ENCODE results near the gene SEC23A. TPM values are rescaled to one million over a fixed set of nuclear protein-coding genes. Genes with fewer than 3 reads are reported as not detected.
"Not testable (repeated sequence)": the region's sequence is repeated elsewhere in the genome, so short reads cannot be mapped to it uniquely, and the experiment has no call there.

SEC23A gene
- total RNA-seq, 4 donors from 2014 or later = 33.8 to 59.1 (median 50.3) TPM

DNA sequence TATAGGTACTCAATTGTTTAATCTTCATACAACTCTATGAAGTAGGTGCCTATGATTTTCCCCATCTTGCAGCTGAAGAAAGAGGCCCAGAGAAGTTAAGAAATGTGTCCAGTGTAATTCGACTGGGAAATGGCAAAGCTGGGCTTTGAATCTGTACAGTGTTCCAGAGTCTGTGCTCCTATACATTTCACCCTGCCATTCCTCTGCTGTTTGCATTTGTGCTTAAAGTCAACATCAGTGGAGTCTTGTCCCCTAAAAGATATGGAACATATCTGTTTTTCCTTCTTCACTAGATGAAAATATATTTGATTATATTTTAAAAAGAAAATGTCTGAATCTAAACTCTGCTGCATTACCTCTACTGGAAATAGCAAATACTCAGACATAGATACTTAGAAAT is 88.6 kb downstream of the SEC23A start:
- no peaks in the 10 kb centered on the region for H3K4me1 ChIP-seq
- TF ChIP-seq POLR2AphosphoS5 (IDR thresholded peaks at IDR 0.05) (no peak), POLR2A (IDR thresholded peaks at IDR 0.05) (no peak), EP300 (IDR thresholded peaks at IDR 0.05) (no peak)
- TF ChIP-seq, protein P1, sequence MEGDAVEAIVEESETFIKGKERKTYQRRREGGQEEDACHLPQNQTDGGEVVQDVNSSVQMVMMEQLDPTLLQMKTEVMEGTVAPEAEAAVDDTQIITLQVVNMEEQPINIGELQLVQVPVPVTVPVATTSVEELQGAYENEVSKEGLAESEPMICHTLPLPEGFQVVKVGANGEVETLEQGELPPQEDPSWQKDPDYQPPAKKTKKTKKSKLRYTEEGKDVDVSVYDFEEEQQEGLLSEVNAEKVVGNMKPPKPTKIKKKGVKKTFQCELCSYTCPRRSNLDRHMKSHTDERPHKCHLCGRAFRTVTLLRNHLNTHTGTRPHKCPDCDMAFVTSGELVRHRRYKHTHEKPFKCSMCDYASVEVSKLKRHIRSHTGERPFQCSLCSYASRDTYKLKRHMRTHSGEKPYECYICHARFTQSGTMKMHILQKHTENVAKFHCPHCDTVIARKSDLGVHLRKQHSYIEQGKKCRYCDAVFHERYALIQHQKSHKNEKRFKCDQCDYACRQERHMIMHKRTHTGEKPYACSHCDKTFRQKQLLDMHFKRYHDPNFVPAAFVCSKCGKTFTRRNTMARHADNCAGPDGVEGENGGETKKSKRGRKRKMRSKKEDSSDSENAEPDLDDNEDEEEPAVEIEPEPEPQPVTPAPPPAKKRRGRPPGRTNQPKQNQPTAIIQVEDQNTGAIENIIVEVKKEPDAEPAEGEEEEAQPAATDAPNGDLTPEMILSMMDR (IDR thresholded peaks at IDR 0.05) = no peak
- no peaks in the 10 kb centered on the region for H3K36me3 ChIP-seq
- H3K4me3 ChIP-seq = no peak overlapping the region
- 67% methylated on average over 1 of the region's 1 CpG for WGBS
- no peaks in the 10 kb centered on the region for H3K9me3 ChIP-seq
- no peaks in the 10 kb centered on the region for H3K27me3 ChIP-seq
- no peak overlapping the region for H3K27ac ChIP-seq
- no peak for DNase-seq (ENCODE audit: low spot score in 2 of 2)

DNA sequence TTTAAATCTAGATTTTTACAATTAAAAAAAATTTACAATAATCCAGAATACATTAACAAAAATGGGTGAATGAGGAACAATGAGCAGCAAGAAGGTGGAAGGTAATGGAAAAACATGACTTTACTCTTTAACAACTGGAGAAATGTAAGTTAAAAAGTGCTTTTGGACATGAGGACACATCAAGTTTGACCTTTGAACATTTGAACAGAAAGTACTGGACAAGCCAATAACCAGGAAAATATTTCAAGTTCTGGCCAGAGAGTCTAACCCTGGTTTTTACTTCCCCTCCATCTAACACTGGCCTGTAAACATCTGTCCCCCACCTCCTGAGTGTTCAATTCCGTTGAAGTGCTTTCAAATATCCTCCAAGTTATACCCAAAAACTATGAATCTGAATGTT is 94.1 kb downstream of the SEC23A start:
- H3K27me3 ChIP-seq; H3K27ac ChIP-seq; H3K9me3 ChIP-seq; H3K4me3 ChIP-seq; H3K4me1 ChIP-seq; H3K36me3 ChIP-seq; DNase-seq (ENCODE audit: low spot score in 2 of 2): not testable (repeated sequence)
- WGBS = 77% methylated on average over 1 of the region's 1 CpG

DNA sequence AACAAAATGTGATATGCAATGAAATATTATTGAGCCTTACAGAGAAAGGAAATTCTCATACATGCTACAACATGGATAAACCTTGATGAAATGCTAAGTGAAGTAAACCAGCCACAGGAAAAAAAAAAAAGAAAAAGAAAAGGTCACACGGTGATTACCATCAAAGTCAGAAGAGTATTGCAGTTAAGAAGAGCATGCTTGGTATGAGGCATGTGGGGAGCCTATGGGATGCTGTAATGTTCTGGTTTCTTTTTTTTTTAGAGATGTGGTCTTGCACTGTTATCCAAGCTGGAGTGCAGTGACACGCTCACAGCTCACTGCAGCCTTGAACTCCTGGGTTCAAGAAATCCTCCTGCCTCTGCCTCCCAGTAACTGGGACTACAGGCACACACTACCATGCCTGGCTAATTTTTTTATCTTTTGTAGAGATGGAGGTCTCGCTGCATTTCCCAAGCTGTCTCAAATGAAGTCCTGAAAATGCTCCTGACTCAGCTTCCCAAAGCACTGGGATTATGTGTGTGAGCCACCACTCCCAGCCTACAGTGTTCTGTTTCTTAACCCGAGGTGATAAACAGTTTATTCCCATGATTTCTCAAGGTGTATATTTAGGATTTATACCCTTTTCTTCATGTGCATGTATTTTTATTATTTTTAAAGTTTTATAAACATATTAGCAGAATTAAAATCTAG is 96.2 kb downstream of the SEC23A start:
- TF ChIP-seq, protein P1 (IDR thresholded peaks at IDR 0.05) = no peak
- no peak overlapping the region for H3K27ac ChIP-seq
- H3K27me3 ChIP-seq = no peaks in the 10 kb centered on the region
- DNase-seq (ENCODE audit: low spot score in 2 of 2) = no peak
- no peaks in the 10 kb centered on the region for H3K36me3 ChIP-seq
- WGBS = 78% methylated on average over 4 of the region's 4 CpGs
- no peaks in the 10 kb centered on the region for H3K9me3 ChIP-seq
- no peaks in the 10 kb centered on the region for H3K4me1 ChIP-seq
- H3K4me3 ChIP-seq = no peak overlapping the region

DNA sequence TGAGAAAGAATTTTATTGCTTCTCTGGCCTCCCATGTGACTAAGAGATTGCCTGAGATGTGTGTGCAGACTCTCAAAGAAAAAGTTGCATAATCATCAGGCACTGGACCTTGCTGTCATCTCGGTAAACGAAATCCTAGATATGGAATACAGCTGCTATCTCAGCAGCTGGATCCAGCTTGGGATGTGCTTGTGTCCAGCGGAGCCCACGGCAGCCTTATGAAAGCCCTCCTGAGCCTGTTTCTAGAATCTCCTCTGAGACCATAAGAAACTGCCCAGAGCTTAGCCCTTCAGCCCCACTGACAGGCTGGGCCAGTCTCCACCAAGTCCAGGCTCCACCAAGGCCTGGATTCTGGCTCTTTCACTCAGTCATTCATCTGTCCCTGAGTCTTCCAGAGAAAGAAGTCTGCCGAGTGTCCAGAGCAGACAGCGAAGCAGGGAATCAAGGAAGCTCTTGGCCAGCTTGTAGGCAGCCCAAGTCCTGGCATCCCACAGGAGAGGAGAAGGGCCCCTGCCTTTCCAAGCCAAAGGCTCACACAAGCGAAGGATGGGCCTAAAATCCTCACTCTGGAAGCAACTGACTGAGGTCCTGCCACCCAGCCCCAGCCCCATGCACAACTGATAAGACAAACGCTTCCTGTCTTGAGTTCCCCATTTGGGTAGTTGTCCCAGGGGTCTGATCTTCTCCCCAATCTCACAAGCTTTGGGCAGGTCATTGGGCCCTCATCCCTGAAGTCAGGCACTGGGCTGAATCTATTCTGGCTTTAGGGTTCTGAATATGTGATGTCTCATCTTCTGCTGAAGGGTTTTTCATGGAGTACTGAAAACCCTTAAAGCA is 97.8 kb downstream of the SEC23A start:
- H3K27ac ChIP-seq = no peak overlapping the region
- no peaks in the 10 kb centered on the region for H3K36me3 ChIP-seq
- 87% methylated on average over 4 of the region's 8 CpGs for WGBS
- H3K27me3 ChIP-seq = no peaks in the 10 kb centered on the region
- H3K9me3 ChIP-seq = no peaks in the 10 kb centered on the region
- H3K4me3 ChIP-seq = no peak overlapping the region
- no peak for DNase-seq (ENCODE audit: low spot score in 2 of 2)
- TF ChIP-seq, protein P1 (IDR thresholded peaks at IDR 0.05) = no peak
- no peak for TF ChIP-seq EP300 (IDR thresholded peaks at IDR 0.05)
- TF ChIP-seq POLR2A (IDR thresholded peaks at IDR 0.05) = no peak
- TF ChIP-seq POLR2AphosphoS5 (IDR thresholded peaks at IDR 0.05) = no peak
- no peaks in the 10 kb centered on the region for H3K4me1 ChIP-seq

- Histone ChIP-seq H3K27me3 (no peaks in the 10 kb centered on the region), H3K4me1 (no peaks in the 10 kb centered on the region), H3K4me3 (no peak overlapping the region), H3K36me3 (no peaks in the 10 kb centered on the region), H3K9me3 (no peaks in the 10 kb centered on the region), H3K27ac (no peak overlapping the region)
- TF ChIP-seq EP300 (IDR thresholded peaks at IDR 0.05) (no peak), POLR2AphosphoS5 (IDR thresholded peaks at IDR 0.05) (no peak)
- TF ChIP-seq, protein P1 (IDR thresholded peaks at IDR 0.05) = no peak
- 93% methylated on average over 1 of the region's 1 CpG for WGBS
- no peak for DNase-seq (ENCODE audit: low spot score in 2 of 2)
Observed at GRCh38 chr14:38999949-39000348, 103.1 kb downstream of the SEC23A start.

Measured in suprapubic skin (tissue), 4 donors.